HG03066 (cell line): ENCODE results near the gene MARVELD1.
A peak's percentile ranks its signal among the peaks of the same experiment; 100 is the strongest.

Experiments used
- ATAC-seq: cut with Tn5 transposase; IDR thresholded peaks from one replicate; pipeline ENCODE4 v1.9.1; 2021; ENCODE audit warnings: low read depth; ENCODE audit not compliant: unreplicated experiment

Gene MARVELD1

DNA sequence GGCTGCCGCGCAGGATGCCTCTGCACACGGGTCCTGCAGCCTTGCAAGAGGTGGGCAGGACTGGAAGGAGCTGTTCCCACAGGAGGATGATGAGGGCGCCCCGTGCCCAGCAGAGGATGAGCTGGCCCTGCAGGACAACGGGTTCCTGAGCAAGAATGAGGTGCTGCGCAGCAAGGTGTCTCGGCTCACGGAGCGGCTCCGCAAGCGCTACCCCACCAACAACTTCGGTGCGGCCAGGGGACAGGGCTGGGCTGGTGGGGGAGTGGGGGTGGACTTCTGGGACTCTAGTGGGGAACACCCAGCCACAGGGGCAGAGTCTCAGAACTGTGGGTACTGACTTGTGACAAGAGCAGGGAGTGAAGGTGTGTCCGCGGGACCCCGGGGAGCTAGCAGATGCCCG, 39.4 kb downstream of the MARVELD1 start:
- ATAC-seq, result no peak

DNA sequence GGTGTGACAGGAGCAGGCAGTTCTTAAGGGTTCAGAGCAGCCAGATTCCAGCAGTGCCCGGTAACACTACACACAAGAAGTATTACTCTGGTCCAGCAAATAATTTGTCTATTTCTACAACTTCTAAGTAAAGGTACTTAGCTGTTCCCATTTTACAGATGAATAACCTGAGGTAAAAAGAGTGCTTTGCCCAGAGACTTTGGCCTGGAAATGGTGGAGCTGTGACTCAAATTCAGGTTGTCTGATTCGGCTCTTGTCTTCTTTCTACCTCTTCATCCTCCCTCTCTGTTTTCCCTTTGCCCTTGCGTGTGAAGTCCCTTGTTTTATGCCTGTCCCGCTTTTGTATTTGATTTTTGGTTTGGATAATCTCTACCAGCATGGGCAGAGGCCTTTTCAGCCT, 41.2 kb downstream of the MARVELD1 start:
- no peak for ATAC-seq

DNA sequence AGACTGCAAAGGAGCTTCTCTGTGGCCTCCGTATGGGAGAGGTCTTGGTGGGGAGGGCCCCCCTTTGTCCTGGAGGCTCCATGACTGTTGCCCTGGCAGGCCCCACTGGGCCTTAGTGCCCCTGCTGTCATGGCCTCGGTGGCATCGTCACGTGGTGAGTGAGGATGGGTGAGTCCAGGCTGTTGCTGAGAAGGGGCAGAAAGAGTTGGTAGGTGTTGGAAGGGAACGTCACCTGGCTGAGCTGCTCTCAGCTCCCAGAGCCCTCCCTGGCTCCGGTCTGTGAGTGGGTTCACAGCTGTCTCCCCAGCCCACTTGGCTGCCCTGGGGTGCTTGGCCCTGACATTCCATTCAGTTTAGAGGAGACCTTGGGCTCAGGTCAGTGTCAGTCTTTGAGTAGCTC, 42.2 kb downstream of the MARVELD1 start:
- no peak for ATAC-seq

DNA sequence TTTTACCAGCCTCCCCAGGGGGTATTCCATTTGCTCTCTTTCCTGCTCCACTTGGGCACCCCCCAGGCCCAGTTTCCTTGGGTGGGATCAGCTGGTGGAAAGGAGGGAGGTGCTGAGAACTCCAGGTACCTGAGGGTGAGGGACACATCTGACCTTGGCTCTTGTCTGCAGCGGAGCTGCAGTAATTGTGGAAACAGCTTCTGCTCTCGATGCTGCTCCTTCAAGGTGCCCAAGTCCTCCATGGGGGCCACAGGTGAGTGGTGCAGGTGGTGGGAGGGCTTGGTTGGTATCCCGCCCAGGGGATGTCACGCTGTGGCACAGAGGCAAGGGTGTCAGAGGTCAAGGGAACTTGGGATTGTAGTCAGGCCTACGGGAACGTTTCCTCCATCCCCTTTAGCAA, 43.9 kb downstream of the MARVELD1 start:
- ATAC-seq, result no peak

DNA sequence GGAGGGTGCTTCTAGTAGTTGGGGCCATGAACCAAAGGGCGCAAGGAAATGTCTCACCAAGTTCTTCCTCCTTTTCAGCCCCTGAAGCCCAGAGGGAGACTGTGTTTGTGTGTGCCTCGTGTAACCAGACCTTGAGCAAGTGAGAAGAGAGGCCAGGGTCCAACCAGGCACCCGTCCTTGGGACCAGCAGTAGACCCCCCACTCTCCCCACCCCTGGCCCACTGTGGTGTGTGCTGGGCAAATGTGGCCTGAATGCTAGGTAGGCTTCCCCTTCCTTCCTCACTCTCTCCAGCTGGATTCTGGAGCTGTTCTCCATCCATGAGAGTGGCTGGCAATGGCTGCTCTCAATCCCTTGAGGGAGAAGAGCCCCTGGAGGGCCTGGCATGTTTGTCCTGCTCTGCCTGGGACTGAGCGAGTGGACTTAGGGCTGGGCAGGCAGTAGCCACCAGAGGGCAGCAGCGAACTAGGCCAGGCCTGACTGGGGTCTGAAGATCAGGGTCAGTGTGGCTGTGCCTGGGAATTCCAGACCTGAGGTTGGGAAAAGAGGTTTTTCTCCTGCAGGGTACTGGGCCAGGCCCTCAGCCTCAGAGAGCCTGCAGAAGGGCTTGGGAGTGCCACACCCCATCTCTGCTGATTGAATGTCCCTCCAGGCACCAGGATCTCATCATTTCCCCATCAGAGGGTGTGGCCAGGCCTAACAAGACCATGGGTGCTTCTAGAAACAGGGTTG, 45.8 kb downstream of the MARVELD1 start:
- ATAC-seq, result peak; percentile 48

DNA sequence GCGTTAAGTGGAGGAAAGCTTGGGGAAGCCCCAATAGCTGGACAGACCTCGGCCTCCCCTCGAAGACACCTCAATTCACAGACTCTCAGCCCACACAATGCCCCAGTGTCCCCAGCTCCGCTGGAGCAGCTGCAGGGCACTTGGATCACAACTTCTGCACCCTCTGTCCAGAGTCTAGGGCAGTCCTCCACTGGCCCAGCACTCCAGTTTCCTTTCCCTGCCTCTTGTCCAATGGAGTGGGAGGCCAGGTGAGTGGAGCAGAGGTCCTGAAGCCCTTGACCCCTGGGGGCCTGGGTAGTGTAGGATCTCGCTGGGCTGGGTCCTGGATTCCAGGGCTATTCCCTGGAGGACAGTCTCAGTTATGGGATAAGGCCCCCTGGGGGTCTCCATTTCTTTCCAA, 46.4 kb downstream of the MARVELD1 start:
- ATAC-seq, result no peak

DNA sequence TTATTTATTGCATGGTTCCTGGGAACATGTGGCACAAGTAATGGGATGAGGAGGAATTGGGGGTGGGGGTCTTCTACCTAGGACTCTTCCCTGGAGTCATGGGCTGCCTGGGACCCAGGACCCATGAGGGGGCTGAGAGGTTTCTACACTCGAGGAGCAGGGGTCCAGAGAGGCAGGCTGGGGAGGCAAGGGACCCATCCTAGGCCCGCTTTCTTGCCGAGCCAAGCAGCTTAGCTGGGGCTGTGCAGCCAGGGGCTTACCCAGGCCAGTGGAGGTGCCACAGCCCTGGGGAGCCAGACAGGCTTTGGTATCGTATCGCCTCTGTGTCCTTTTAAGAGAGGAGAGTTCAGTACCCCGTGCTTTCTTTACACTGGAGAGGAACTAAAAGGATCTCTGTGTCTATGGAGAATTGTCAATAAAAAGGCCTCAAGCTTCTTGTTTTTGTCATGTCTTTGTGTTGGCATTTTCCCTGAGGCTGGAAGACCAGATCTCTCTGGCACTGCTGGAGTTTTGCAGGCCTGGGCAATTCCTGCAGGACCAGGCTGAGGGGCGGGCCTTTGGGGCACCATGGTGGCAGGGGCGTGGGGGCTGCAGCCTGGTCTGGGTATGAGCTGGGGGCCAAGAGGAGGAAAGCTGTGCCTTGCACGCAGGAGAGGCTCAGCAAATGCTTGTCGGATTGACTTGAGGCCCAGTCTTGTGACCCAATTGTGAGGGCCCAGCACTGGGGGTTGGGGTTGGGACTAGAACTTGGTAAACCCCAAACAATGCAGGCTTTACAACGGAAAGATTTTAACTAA, 47.1 kb downstream of the MARVELD1 start:
- ATAC-seq, result no peak

DNA sequence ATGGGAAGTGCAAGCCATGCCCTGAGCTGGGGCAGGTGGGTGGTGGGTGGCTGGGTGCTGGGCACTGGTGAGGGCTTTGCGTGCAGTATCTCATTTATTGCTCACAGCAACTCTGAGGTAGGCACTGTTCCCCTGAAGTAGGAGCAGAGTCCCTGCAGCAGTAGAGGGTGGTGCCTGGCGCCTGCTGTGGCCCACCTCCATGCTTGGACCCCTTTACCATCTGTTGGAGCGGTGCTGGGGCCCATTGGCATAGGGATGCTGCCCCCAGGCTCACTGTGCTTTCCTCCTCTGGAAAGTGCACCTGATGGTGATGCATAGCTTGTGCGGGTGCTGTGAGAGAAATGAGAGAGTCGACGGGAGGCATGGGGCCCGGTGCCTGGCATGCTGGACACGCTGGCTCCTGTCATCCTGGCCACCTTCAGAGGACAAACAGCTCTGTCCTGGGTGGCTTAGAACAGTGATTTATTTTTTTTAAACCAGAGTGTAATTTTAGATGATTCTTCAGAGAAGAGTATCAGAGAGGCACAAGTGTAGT, 47.9 kb downstream of the MARVELD1 start:
- ATAC-seq, result no peak

DNA sequence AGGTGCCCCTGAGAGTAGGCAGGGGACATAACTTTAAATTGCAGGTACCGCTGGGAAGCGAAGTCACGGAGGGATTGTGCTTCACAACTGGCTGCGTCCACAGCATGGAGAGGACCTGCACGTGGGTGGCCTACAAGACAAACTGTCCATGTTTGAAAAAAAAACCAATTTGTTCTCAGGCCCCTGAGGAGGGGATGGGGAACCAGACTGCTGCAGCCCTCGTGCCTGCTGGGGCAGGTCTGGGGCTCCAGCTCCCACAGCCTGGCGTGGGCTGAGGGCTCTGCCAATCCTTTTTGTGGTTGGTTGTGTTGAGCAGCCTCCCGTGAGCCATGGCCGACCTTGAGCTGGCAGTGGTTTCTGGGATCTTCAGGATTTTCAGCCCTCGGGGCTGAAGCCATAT, 48.5 kb downstream of the MARVELD1 start:
- ATAC-seq, result no peak

DNA sequence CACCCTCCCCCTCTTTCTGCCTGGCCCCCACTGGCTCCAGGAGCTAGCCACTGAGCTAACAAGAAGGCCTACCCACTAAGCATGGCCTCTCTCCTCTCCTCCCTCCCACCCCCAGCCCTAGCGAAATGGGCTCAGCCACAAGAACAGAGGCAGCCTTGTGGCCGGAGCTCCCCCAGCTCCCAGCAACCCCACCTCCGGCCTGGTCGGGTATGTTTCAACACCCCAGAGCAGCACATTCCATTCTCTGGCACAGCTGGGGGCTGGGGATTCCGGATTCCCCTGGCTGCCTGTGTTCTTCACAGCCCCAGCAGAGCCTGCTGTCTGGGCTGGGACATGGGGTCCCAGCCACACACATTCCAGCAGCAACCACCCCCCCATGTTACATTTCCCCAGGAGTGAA, 49.3 kb downstream of the MARVELD1 start:
- no peak for ATAC-seq

DNA sequence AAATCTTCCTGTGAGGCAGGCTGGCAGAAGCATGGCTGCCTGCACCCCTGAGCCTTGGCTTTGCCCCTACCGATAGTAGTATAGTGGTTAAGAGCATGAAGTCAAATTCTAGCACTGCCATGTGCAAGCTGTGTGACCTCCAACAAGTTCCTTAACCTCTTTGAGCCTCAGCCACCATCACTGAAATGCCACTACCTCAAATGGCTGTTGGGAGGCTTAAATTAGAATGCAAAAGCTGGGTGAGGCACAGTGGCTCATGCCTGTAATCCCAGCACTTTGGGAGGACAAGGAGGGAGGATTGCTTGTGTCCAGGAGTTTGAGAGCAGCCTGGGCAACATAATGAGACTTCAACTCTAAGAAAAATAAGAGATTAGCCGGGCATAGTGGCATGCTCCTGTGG, 49.9 kb downstream of the MARVELD1 start:
- no peak for ATAC-seq

DNA sequence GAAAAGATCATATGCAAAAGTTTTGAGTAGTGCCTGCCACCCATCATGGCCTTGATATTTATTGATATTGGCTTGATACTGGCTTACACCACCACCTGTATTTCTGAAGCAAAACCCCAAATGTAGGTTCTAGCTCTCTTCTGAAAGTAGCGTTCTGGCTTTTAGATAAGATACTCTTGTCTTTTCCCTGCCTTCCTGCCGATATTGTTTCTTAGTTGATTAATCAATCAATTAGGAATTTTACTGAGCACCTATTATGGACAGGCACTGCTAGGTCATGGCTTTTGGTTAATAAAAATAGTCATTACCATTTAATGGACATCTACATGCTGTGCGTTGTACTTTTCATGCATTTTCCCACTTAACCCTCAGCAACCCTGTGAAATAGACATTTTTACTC, 50.4 kb downstream of the MARVELD1 start:
- no peak for ATAC-seq

DNA sequence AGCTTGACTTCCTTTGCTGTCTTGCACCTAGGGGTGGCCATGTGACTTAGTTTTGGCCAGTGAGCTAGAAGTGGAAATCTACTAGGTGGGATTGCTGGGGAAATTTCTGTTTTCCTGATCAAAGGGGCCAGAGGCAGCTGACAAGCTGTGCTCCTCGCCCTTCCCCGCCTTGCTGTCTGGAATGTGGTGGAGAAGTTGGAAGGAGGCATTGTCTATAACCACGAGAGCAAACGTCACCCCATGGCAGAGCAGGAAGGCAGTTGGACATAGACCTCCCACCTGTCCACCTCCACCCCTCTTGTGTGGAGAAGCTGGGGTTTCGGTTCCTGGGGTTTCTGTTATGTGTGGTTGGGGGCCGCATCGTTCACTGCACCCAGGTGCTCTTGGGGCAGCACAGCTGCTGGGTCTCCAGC, 51.0 kb downstream of the MARVELD1 start:
- ATAC-seq, result no peak

DNA sequence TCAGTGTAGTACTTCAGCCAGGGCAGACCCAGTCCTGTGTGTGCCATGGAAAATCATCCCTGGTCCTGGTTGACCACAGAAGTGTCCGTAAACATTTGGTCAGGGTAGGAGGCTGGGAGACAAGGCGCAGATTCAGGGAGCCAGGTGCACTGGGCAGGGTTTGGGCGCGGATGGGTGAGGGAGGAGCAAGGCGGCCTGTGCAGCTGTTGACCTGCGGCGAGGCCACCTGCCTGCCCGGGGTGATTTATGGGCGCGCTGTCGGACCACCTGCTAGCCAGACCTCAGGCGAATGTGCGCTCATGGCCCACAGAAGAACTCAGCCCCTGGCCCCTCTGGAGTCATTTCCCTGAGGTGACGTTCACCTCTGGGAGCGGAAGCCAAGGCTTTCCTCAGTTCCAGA, 51.7 kb downstream of the MARVELD1 start:
- no peak for ATAC-seq

DNA sequence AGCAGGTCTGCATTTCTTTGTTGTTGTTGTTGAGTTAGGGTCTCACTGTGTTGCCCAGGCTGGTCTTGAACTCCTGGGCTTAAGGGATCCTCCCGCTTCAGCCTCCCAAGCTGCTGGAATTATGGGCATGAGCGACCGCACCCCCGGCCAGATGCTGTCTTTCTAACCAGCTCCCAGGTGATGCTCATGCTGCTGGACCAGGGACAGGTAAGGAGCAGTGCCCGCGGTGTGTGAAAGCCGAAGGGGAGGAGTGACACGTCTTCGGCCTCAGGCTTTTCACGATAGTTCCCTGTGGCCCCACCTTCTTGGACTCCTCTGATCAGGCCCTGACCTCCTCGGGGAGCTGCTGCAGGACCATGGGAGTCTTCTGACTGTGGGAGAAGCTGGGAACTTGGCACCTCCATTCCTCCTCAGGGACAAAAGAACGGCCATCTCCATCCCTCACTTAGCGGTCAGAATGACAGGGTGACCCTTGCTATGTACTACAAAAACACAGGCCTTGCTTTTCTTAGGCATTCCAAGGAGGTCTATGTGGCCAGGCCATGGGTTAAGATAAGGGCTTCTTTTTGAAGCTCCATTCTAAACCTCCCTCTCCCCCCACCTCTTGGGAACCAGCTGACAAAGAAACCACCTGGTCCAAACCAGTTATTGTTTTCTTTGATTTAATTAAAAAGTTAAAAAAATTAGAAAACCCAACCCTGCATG, 52.7 kb downstream of the MARVELD1 start:
- ATAC-seq, result no peak

DNA sequence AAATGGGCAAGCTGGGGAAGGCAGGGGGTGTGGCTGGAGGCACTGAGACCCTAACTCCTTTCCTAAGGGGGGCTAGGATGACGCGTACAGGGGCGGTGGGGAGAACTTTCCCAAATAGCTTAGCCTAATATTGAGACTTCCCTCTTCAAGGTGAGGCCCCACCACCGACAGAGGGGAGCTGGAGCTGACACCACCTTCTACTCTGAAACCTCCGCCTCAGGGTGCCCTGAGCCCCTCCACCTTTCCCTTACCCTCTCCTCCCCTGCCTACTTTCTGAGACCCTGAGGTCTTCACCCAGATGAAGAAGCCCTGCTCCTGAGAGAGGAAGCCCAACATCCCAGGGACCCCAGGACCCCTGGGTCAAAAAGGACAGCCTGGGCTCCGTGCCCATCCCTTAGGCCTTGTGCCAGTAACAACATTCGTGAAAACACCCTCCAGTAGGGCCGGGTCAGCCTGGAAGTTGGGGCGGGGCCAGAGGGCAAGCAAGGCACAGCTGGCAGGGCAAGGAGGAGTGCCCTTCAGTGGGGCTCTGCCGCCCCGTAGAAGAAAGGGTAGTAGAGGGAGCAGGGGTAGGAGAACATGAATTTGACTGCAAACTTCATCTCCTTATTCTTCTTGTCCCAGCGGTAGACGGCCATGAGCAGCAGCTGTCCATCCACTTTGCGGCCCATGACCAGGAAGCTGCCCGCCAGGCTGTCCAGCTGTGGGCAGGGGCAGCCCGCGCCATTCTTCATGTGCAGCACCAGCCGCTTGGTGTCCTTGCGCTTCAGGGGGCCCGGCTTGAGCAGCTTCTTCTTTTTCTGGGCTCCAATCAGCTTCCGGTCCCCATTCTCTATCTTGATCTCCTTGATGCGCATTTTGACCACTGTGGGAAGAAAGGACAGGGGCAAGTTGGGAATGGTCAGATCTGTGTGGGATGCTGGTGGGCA, 53.7 kb downstream of the MARVELD1 start:
- no peak for ATAC-seq
